T-helper 1 cell treated with Interleukin-12 subunit alpha and Interleukin-12 subunit beta and Interleukin-4 antibody, amounts not matched to agents 30 ng/mL and 1 ng/mL, for 36 hours (primary cell): ENCODE data around the gene LRP1B. TPM values are rescaled to one million over a fixed set of nuclear protein-coding genes. Genes with fewer than 3 reads are reported as not detected.

Source experiments
- intact Hi-C: fragments of 100-400 bp; cut with micrococcal nuclease; formaldehyde crosslinking; loops from one replicate; pipeline ENCODE4 v1.15.1; 2024
- total RNA-seq: library from RNA; stranded (reverse); gene quantifications from 2 replicates; pipeline ENCODE4 v1.2.3, GENCODE V29; 2022

LRP1B gene
- total RNA-seq, 1 donor from 2014 or later: not detected

DNA sequence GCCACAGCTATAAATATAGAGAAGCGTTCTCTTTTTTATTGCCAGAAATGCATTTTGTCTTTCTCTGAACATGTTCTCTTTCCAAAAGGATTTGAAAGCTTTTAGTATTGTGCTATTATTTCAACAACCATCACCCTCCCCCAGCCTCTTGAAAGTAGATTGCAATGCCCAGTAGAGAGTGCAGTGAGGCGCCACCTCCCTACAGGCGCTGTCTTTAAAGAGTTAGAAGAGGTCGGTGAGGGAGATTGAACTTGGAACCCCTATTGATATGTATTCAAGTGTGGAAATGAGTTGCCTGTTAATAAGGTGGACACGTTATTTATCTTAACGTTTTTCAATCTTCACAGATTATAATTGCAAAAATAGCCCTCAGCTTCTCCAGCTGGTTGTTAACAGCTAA is 360.3 kb downstream of the LRP1B start:
- intact Hi-C loops: no loop called here

DNA sequence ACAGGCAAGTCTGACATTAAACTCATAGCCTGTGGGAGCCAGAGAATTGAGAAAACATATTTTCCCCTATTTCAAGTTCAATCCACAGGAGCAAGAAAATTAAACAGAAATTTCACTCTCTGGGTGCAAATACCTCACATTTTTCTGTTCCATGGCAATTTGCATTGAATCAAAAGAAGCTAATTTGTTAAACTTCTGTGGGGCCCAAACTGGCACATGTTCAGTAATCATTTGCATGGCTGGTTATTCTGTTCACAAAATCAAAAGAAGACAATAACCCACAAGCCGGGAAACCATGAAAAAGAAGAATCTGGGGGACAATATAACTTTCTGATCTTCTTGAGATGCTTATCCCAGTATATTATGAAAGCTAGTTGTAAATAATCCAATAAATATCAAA is 363.1 kb downstream of the LRP1B start:
- intact Hi-C loops: no loop called here

DNA sequence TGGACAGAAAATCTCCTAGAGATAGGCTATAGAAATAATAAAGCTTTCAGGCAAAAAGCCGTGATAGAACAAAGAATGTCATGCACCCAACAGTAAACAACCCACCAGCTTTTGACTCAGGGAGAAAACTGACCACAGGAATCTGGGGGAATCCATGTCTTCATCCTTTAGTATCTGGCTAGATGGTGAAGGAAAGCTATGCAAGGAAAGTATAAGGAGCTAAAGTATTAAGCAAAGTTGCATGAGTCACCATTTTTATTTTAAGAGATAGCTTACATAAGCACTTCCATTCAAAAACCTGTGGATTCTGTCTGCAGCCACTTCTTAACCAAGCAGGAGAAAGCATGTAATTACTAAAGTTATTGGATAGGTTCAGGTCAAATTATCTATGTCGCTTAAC is 363.8 kb downstream of the LRP1B start:
- intact Hi-C loops: no loop called here

- intact Hi-C loops: no loop called here
Measured at GRCh38 chr2:141766225-141766624, 364.6 kb downstream of the LRP1B start.

DNA sequence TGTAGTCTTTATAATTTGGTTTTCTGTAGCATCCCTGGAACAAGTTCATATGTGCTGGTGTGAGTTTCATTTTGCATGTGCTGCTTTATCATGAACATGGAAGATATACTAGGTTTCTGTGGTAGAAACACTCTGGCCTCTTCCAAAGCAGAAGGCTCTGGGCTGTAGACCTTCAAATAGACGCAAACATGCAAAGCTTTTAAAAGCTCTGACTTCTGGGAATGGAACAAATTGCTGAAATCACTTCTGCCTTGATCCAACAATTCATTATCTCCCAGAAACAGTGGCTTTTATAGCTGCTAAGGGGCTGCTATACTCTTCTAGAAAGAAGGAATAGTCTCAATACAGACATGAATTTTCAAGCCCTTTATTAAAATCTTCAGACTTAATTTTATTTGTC is 382.2 kb downstream of the LRP1B start:
- intact Hi-C loops: no loop called here

DNA sequence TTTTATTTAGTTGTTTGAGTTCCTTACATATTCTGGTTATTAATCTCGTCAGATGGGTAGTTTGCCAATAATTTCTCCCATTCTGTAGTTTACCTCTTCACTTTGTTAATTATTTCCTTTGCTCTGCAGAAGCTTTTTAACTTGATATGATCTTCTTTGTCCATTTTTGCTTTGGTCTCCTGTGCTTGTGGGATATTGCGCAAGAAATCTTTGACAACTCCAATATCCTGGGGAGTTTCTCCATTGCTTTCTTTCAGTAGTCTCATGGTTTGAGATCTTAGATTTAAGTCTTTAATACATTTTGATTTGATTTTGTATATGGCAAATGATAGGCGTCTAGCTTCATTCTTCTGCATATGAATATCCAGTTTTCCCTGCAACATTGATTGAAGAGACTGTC is 389.2 kb downstream of the LRP1B start:
- intact Hi-C loops: no loop called here

DNA sequence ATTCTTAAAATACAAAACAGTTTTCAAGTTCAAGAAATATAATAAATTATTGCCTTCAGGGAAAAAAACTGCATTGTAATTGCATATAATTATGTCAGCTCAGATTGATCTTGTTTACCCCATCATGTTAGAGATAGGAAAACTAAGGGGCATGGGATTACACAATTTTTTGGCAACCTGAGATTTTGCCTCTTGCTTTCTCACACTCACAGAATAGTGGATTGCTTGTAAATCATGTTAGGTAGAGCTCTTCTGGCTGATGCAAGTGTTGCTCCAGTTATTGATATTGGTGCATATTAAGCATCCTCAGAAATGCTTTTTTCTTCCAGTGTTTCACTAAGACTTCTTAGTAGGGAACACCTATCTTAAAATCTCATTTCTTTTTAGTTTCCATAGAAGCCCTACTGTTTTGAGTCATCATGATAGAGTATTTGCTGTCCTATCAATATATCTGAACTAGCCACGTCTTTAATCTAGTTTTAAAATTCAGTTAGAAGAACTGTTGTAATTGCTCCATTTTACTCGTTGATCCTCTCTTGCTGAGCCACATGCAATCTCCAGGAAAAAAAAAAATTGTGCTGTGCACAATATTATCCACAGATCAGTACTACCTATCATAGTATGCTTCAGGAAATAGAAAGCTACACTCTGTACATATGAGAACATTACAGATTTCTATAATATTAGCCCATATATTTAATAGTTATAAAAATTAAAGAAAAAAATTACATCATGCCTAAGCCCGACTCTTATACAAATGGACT is 393.1 kb downstream of the LRP1B start:
- intact Hi-C loops: no loop called here

GRCh38 chr2:141736466-141736865 is 394.4 kb downstream of the LRP1B start:
- intact Hi-C loops: no loop called here

GRCh38 chr2:141728886-141729285 is 401.9 kb downstream of the LRP1B start:
- intact Hi-C loops: no loop called here

DNA sequence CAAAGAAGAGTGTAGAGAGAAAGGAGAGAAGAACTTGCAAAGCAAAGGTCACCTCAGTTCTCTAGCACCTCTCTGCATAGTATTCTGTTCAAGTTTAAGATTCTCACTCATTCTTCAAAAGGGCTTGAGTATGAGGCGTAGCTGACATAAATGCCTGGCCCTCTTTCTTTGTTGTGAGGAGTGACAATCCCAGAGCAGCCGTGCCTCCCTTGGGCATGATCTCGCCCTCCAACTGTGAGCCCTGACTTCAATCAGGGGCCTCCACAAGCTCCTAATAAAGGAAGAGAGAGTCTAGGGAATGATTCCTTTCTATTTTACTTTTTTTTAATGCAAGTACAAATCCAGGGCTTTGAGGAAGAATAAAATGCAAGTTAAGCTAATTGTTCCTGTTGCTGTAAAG is 402.7 kb downstream of the LRP1B start:
- intact Hi-C loops: no loop called here

- intact Hi-C loops: no loop called here
Measured at GRCh38 chr2:141724426-141724825, 406.4 kb downstream of the LRP1B start.

DNA sequence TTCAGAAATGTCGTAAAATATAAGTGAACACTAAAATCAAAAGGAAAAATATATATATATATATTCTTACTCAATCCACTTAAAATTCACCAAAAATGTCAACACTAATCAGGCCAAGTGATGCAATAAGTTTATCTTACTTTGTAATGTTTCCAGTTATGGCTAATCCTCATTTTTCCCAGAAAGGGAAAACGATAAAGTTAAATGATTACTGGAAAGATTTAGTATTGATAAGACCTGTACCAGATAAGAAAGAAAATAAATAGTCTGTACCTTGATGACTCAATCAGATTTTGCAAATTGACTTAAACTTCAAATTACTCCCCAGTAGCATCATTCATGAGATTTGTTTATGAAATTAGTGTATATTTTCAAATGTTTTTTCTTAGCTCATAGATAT is 407.0 kb downstream of the LRP1B start:
- intact Hi-C loops: no loop called here

GRCh38 chr2:141720476-141720875 is 410.3 kb downstream of the LRP1B start:
- intact Hi-C loops: no loop called here

GRCh38 chr2:141714496-141714895 is 416.3 kb downstream of the LRP1B start:
- intact Hi-C loops: no loop called here

DNA sequence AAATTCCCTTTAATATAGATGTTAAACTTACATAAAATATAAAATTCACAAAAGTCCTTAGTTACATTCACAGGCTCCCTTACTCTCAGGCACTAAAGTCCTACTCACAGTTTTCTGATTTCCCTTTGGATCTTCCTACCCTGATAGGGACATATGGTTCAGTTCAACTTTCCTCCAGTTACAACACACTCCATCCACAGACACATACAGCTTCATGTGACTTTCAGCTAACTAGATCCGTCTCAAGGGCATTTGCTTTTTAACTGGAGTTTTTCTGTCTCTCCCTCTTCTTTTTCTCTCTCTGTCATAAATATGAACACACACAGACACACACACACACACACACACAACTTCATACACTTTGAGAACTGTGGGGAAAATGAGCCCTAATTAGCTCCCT is 419.2 kb downstream of the LRP1B start:
- intact Hi-C loops: no loop called here

DNA sequence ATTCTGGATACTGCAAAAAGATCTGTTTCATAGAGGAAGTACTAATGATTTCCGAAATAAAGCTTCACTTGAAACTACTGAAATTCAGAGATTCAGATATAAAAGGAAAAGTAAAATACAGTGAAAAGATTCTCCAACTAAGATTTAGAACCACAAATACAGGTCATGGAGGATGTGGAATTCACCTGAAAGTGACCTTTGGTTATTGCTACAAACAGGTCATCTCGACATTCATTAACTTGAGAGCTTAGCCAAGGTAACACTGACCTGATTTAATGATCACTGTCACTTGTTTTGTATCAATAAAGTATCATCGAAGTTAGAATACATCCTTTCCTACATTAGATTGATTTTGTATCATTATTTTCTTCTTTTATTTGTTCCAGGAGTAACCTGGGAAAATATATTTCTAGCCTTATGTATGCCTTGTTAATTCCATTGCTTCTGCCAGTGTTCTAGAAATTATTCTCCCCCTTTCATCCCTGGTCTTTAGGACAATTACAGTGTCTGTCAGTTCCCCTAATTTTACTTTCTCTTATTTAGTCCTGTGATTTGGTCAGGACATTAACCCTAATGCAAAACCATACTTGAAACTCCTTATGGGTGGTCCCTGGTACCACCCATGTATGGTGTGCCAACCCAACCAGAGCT is 420.1 kb downstream of the LRP1B start:
- intact Hi-C loops: no loop called here

DNA sequence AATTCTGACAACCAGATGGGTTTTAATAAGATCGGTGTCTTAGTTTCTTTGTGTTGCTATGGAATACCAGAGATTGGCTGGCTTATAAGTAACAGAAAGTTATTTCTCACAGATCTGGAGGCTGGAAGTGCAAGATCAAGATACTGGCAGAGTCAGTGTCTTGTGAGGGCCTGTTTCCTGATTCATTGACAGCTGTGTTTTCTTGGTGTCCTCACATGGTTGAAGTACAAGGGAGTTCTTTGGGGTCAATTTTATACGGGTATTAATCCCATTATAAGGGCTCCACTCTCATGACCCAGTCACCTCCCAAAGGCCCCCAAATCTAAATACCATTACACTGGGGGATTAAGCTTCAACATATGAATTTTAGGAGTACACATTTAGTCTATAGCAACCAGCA is 421.1 kb downstream of the LRP1B start:
- intact Hi-C loops: no loop called here

DNA sequence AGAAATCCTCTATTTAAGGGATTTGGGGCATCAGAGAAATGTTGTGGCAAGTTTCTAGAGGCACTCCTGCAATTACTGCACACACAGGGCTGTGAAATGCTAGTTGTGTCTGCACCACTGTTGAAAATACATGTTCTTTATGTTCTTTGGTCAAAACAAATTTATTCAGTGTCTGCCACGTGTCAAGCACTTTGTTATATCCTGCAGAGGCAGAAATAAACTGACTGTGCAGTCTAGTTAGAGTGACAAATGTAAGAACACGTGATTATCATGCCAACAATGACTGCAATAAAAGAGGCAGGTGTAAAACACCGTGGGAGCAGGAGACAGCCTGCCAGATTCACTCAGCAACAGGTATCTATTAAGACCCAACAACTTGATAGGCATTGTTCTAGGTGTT is 423.3 kb downstream of the LRP1B start:
- intact Hi-C loops: no loop called here

GRCh38 chr2:141704541-141704940 is 426.3 kb downstream of the LRP1B start:
- intact Hi-C loops: no loop called here

DNA sequence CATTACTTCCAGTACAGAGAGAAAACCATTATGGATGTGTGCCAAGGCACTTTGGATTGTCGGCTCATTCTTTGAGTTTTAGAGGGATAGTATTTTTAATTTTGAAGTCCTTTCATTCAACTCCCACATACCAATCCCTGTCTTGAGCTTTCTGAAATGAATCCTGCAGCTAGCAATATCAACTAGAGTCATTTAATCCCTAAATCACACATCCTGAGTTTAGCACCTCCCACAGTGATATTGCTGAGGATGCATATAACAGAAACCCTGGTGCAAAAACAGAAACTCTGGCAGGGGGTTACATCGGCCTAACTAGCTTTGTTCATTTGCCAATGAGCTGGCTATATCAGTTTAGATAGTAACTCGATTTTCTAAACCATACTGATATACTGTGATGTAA is 427.3 kb downstream of the LRP1B start:
- intact Hi-C loops: no loop called here

- intact Hi-C loops: no loop called here
Measured at GRCh38 chr2:141701618-141702017, 429.2 kb downstream of the LRP1B start.

DNA sequence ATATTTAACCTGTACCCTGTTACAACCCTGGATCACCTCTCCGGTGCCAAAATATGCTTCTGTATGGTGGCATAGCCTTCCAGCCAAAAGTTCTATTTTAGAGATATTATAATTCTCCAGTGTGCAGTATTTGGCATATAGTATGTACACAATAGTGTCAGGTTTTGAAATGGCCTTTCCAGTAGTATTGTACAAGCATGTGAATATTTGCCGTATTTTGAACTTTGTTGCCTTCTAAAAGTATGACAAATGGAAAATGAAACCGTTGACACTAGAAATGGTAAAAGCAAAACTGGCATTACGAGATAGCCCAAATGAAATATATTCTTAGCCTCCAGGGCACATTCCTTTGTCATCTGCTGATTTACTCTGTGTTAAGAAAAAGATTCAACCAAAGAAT is 431.2 kb downstream of the LRP1B start:
- intact Hi-C loops: no loop called here

- intact Hi-C loops: no loop called here
Measured at GRCh38 chr2:141698500-141698899, 432.3 kb downstream of the LRP1B start.
